ENCODE measurements around the gene ATP5MC2. TPM values are rescaled to one million over a fixed set of nuclear protein-coding genes. Genes with fewer than 3 reads are reported as not detected.
A peak's percentile ranks its signal among the peaks of the same experiment; 100 is the strongest.

ATP5MC2 gene
- 100 to 1,000 TPM; 231 to 323 (median 282) TPM for total RNA-seq
- polyA plus RNA-seq, result 100 to 1,000 TPM; 467 to 526 (median 515) TPM
- long read RNA-seq, donor 1, transcript ATP5MC2-203 (4 exons, 1,976 nt), result minor isoform, 63 of 574 reads
- long read RNA-seq, donor 1, transcript ATP5MC2-202 (5 exons, 878 nt), result major isoform, 293 of 574 reads
- long read RNA-seq, donor 1, partial matches to known transcripts, result 210 of 574 reads
- long read RNA-seq, donor 1, other reads (novel, unspliced or antisense), result 7 of 574 reads
- long read RNA-seq, donor 2, transcript ATP5MC2-202 (5 exons, 878 nt), result major isoform, 234 of 498 reads
- long read RNA-seq, donor 2, transcript ATP5MC2-203 (4 exons, 1,976 nt), result minor isoform, 60 of 498 reads
- long read RNA-seq, donor 2, partial matches to known transcripts, result 196 of 498 reads
- long read RNA-seq, donor 2, other reads (novel, unspliced or antisense), result 8 of 498 reads

DNA sequence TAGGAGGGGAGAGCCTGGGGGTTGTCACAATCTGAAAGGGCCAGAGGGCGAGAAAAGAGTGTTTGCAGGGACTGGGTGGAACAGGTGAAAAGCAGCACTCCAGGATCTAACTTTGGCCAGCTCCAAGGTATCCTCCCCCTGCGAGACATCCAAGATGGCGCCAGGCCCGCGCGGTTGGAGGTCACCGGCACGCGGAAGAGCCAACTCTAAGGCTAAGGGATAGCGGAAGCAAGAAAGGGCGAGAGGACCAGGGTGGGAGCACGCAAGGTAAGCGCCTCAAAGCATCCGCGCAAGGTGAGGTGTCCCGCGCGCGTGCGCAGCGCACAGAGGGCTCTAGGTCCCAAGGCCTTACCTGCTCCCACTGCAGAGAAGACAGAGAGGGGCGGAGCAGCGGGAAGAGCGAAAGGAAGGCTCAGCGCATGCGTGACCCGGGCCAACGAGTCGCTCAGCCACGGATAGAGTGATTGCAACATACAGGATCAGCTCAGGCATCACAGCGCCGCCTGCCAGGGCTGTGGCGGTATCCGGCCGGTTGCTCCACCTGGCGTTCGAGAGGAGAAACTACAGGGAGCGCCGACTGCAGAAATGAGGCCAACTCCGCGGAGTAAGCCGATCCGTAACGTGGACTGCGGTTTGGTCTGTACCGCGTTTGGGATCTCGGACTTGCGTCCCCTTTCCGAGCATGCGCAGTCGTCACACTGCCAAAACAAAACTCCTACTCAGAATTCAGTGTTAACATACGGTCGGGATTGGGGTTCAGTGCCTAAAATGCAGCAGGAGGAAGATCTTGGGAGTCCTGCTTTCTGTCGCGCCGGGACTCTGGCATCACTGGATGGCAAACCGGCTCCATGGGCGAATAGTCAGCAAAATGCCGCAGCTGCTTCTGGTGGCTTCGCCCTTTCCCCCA lies at the start of gene ATP5MC2:
TSS of gene ATP5MC2 (minus strand) at position 383 of the 907 bp plus-strand sequence. CDS start 3,469 bp downstream, outside the sequence.
- Histone ChIP-seq H3K4me3 (peak within 1 kb of the TSS; percentile 90 to 96 (median 94)), H3K36me3 (peaks cover 0 to 34% (median 27%) of the 10 kb centered on the region in 6 donors), H3K27me3 (replicated peaks in 1 of 7) (peaks cover 0 to 19% (median 0%) of the 10 kb centered on the region in 7 donors), H3K27ac (peak within 1 kb of the TSS; percentile 78 to 94 (median 90)), H3K4me1 (peaks cover 14 to 63% (median 46%) of the 10 kb centered on the region in 6 donors), H3K9me3 (no peaks in the 10 kb centered on the region)
- TF ChIP-seq, protein P1, sequence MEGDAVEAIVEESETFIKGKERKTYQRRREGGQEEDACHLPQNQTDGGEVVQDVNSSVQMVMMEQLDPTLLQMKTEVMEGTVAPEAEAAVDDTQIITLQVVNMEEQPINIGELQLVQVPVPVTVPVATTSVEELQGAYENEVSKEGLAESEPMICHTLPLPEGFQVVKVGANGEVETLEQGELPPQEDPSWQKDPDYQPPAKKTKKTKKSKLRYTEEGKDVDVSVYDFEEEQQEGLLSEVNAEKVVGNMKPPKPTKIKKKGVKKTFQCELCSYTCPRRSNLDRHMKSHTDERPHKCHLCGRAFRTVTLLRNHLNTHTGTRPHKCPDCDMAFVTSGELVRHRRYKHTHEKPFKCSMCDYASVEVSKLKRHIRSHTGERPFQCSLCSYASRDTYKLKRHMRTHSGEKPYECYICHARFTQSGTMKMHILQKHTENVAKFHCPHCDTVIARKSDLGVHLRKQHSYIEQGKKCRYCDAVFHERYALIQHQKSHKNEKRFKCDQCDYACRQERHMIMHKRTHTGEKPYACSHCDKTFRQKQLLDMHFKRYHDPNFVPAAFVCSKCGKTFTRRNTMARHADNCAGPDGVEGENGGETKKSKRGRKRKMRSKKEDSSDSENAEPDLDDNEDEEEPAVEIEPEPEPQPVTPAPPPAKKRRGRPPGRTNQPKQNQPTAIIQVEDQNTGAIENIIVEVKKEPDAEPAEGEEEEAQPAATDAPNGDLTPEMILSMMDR (IDR thresholded peaks at IDR 0.05 in 8 of 11, conservative IDR thresholded peaks at IDR 0.05 in 3 of 11), result peak; percentile 97 to 100 (median 99)
- no peak for TF ChIP-seq POLR2A (IDR thresholded peaks at IDR 0.05)
- peak; percentile 93 to 96 (median 94) for TF ChIP-seq POLR2AphosphoS5 (IDR thresholded peaks at IDR 0.05)
- WGBS, 5 donors, result 0 to 1% (median 0%) methylated on average over 41 to 61 of the region's 61 CpGs
- peak; percentile 99 for DNase-seq
- intact Hi-C loops (cut with DNase I; ENCODE audit: low total_unique reads), result loop anchor here (2.0 kb wide), 1 partner anchor 133 kb away; no protein-coding TSS in a partner anchor

DNA sequence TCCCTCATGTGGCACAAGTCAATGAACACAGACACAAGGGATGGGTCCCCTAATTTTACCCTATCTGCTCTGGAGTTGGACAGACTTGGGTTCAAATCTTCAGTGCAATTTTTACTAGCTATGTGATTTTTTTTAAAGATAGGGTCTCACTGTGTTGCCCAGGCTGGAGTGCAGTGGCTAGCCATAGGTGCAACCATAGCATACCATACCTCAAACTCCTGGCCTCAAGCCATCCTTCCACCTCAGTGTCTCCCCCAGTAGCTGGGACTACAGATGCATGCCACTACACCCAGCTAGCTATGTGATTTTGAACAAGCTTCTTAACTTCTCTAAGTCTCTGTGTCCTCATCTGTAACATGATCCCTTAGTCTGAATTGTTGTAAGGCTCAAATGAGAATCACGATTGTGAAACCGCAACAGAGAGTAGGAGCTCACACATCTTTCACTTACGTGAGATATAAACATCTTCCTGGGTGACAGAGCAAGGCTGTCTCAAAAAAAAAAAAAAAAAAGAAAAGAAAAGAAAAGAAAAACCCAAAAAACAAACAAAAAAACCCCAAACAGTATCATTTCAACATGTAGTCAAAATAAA lies 46.7 kb upstream of the ATP5MC2 start:
- Histone ChIP-seq H3K27me3 (replicated peaks in 1 of 7) (no peaks in the 10 kb centered on the region), H3K4me3 (no peak overlapping the region), H3K27ac (no peak overlapping the region), H3K9me3 (no peaks in the 10 kb centered on the region), H3K36me3 (peaks cover 0 to 79% (median 70%) of the 10 kb centered on the region in 6 donors), H3K4me1 (peaks cover 0 to 24% (median 18%) of the 10 kb centered on the region in 6 donors)
- no peak for DNase-seq
- no peak for TF ChIP-seq POLR2AphosphoS5 (IDR thresholded peaks at IDR 0.05)
- no peak for TF ChIP-seq POLR2A (IDR thresholded peaks at IDR 0.05)
- TF ChIP-seq, protein P1 (IDR thresholded peaks at IDR 0.05 in 8 of 11, conservative IDR thresholded peaks at IDR 0.05 in 3 of 11), result no peak
- WGBS, 5 donors, result 80 to 93% (median 90%) methylated on average over 3 of the region's 3 CpGs
- intact Hi-C loops (cut with DNase I; ENCODE audit: low total_unique reads), result no loop called here

DNA sequence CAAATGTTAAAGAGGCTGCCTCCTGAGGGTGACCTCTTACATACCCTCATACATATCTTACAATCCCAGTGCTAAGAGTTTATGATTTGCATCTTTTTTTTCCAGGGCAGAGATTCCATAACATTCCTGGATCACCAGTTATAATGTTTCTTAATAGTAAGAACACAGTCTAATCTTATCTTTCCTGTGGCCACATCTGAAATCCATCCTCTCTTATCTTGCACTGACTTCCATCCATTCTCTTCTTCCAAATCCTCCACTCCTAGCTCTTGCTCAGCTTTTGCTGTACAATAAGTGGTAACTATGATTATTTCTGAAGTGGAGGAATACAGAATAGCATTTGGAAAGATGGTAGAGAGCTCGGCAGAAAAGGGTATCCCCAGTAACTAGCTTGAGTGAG lies 45.1 kb upstream of the ATP5MC2 start:
- no peak for TF ChIP-seq POLR2AphosphoS5 (IDR thresholded peaks at IDR 0.05)
- TF ChIP-seq, protein P1 (IDR thresholded peaks at IDR 0.05 in 8 of 11, conservative IDR thresholded peaks at IDR 0.05 in 3 of 11), result no peak
- TF ChIP-seq POLR2A (IDR thresholded peaks at IDR 0.05), result no peak
- intact Hi-C loops (cut with DNase I; ENCODE audit: low total_unique reads), result no loop called here
- H3K27ac ChIP-seq, result no peak overlapping the region
- H3K9me3 ChIP-seq, result no peaks in the 10 kb centered on the region
- no peaks in the 10 kb centered on the region for H3K27me3 ChIP-seq (replicated peaks in 1 of 7)
- H3K4me1 ChIP-seq, result peaks cover 0 to 11% (median 7%) of the 10 kb centered on the region in 6 donors
- no peak for DNase-seq
- H3K4me3 ChIP-seq, result no peak overlapping the region
- 81 to 97% (median 97%) methylated on average over 1 of the region's 1 CpG for WGBS, 5 donors
- peaks cover 0 to 95% (median 78%) of the 10 kb centered on the region in 6 donors for H3K36me3 ChIP-seq
